ENCODE measurements around the gene SLIT2. TPM values are rescaled to one million over a fixed set of nuclear protein-coding genes. Genes with fewer than 3 reads are reported as not detected.

Gene SLIT2, protein sequence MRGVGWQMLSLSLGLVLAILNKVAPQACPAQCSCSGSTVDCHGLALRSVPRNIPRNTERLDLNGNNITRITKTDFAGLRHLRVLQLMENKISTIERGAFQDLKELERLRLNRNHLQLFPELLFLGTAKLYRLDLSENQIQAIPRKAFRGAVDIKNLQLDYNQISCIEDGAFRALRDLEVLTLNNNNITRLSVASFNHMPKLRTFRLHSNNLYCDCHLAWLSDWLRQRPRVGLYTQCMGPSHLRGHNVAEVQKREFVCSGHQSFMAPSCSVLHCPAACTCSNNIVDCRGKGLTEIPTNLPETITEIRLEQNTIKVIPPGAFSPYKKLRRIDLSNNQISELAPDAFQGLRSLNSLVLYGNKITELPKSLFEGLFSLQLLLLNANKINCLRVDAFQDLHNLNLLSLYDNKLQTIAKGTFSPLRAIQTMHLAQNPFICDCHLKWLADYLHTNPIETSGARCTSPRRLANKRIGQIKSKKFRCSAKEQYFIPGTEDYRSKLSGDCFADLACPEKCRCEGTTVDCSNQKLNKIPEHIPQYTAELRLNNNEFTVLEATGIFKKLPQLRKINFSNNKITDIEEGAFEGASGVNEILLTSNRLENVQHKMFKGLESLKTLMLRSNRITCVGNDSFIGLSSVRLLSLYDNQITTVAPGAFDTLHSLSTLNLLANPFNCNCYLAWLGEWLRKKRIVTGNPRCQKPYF (N-terminal part only)
- total RNA-seq = 0.07 and 0.13 TPM in 2 replicates

DNA sequence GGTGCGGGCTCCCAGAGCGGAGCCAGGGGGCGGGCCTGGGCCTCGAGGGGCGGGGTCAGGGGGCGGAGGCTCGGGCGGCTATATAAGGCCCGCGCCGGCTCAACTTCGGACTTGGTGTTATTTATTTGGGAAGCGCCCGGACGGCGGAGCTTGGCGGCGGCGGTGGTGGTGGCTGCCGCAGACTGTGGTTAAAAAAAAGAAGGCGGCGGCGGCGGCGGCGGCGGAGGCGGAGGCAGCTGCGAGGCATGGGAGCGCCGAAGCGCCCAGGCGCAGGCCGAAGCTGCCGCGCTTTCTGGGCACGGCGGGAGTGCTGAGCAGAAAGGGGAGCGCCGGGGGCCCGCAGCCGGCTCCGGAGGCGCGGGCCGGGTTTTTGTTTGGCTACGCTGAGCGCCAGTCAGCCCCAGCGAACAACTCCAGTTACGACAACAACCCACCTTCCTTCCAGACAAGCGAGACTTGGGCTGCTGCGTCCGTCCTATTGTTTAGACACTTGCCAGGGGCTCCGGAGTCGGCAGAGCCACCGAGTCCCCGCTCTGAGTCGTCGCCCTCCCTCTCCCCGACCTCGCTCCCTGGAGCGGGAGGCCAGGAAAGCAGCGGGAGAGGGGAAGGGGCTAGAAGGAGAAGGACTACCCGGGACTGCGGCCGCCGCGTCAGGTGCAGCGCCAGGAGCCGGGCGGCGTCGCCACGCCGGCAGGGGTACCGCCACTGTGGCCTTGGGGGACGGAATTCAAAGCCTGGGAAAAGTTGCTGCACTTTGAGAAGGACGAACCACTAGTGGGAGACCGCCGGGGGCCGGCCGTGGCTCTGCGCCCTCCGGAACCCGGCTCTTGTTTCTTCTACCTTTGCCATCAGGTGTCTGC, at the start of gene SLIT2:
SLIT2 (plus strand) TSS at position 110 of the 860 bp plus-strand sequence. CDS start 1,911 bp downstream, outside the sequence.
- peak within 1 kb of the TSS; percentile 55 for H3K27ac Mint-ChIP-seq
- DNase-seq (ENCODE audit: low spot score) = no peak
- H3K9me3 Mint-ChIP-seq = no peaks in the 10 kb centered on the region
- peak within 1 kb of the TSS; percentile 30 for H3K4me3 Mint-ChIP-seq
- no peaks in the 10 kb centered on the region for H3K36me3 Mint-ChIP-seq (ENCODE audit: low read depth)
- peaks cover 6% of the 10 kb centered on the region for H3K4me1 Mint-ChIP-seq (ENCODE audit: low read depth)
- H3K27me3 Mint-ChIP-seq (ENCODE audit: insufficient read depth) = peaks cover 44% of the 10 kb centered on the region
- intact Hi-C loops (cut with micrococcal nuclease) = loop anchor here (10.0 kb wide), 2 partner anchors 433 to 1567 kb away; no protein-coding TSS in a partner anchor

DNA sequence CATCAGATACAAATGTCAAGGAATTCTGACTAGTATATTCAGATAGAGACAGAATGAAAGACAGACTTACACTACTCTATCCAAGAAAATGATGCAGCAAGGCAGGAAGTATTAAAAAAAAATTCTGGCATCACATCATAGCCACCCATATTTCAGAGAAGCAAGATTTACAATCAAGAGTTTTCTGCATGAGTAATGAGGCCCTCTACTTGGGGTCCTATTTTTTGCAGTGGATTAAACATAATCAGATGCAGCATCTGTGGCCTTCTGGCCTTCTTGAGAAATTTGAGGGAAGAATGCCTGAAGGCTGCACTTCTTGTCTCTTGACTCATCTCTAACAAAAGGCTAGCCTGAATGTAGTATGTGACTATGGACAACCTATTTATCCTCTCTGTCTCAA, 48.2 kb upstream of the SLIT2 start:
- intact Hi-C loops (cut with micrococcal nuclease) = no loop called here
- Mint-ChIP-seq H3K27ac (no peak overlapping the region), H3K9me3 (no peaks in the 10 kb centered on the region), H3K36me3 (ENCODE audit: low read depth) (no peaks in the 10 kb centered on the region), H3K4me3 (no peak overlapping the region), H3K4me1 (ENCODE audit: low read depth) (no peaks in the 10 kb centered on the region), H3K27me3 (ENCODE audit: insufficient read depth) (no peaks in the 10 kb centered on the region)
- DNase-seq (ENCODE audit: low spot score) = no peak

DNA sequence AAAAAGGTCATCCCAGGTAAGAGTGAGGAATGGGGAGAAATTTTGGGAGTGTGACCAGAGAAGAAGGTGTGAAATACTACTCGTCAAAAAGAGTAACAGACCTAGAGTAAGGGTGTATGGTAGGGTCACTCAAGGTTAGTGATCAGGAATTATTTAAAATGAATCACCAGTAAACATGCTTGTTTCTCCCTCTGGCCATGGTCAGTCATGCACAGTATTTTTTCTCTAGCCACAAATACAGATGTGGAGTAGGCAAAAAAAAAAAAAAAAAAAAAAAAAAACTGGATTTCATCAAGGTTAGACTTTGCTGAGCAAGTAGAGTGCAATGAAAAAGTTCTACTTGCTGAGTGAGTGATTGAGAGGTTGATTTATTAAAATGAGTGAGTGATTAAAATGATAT, 34.2 kb upstream of the SLIT2 start:
- DNase-seq (ENCODE audit: low spot score) = no peak
- intact Hi-C loops (cut with micrococcal nuclease) = no loop called here
- no peak overlapping the region for H3K27ac Mint-ChIP-seq
- no peaks in the 10 kb centered on the region for H3K9me3 Mint-ChIP-seq
- no peaks in the 10 kb centered on the region for H3K4me1 Mint-ChIP-seq (ENCODE audit: low read depth)
- H3K4me3 Mint-ChIP-seq = no peak overlapping the region
- no peaks in the 10 kb centered on the region for H3K36me3 Mint-ChIP-seq (ENCODE audit: low read depth)
- H3K27me3 Mint-ChIP-seq (ENCODE audit: insufficient read depth) = no peaks in the 10 kb centered on the region

DNA sequence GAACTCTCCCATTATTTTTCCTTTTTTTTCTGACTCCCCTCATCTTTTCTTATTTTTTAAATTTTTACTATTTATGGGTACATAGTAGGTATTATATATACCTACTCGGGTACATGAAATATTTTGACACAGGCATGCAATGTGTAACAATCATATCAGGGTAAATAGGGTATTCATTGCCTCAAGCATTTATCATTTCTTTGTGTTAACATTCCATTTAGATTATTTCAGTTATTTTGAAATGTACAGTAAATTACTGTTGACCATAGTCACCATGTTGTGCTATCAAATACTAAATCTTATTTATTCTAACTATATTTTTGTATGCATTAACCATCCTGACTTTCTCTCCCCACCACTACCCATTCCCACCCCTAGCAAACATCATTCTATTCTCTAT, 33.8 kb upstream of the SLIT2 start:
- intact Hi-C loops (cut with micrococcal nuclease) = no loop called here

DNA sequence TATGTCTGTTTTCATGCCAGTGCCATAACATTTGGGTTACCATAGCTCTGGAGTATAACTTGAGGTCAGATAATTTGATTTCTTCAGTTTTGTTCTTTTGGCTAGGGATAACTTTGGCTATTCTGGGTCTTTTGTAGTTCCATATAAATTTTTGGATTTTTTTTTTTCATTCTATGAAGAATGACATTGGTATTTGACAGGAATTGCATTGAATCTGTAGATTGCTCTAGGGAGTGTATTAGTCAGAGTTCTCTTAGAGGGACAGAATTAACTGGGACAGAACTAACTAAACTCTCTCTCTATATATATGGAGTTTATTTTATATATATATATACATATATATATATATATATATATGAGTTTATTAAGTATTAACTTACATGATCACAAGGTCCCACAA, 32.2 kb upstream of the SLIT2 start:
- H3K27me3 Mint-ChIP-seq (ENCODE audit: insufficient read depth) = no peaks in the 10 kb centered on the region
- H3K4me3 Mint-ChIP-seq = no peak overlapping the region
- no peaks in the 10 kb centered on the region for H3K36me3 Mint-ChIP-seq (ENCODE audit: low read depth)
- no peaks in the 10 kb centered on the region for H3K9me3 Mint-ChIP-seq
- H3K27ac Mint-ChIP-seq = no peak overlapping the region
- intact Hi-C loops (cut with micrococcal nuclease) = no loop called here
- no peaks in the 10 kb centered on the region for H3K4me1 Mint-ChIP-seq (ENCODE audit: low read depth)
- DNase-seq (ENCODE audit: low spot score) = no peak

More for the DNA sequence above, 33.8 kb upstream of the SLIT2 start:
- H3K27me3 Mint-ChIP-seq (ENCODE audit: insufficient read depth) = no peaks in the 10 kb centered on the region
- no peak overlapping the region for H3K4me3 Mint-ChIP-seq
- no peaks in the 10 kb centered on the region for H3K4me1 Mint-ChIP-seq (ENCODE audit: low read depth)
- no peaks in the 10 kb centered on the region for H3K9me3 Mint-ChIP-seq
- DNase-seq (ENCODE audit: low spot score) = no peak
- no peaks in the 10 kb centered on the region for H3K36me3 Mint-ChIP-seq (ENCODE audit: low read depth)
- H3K27ac Mint-ChIP-seq = no peak overlapping the region

DNA sequence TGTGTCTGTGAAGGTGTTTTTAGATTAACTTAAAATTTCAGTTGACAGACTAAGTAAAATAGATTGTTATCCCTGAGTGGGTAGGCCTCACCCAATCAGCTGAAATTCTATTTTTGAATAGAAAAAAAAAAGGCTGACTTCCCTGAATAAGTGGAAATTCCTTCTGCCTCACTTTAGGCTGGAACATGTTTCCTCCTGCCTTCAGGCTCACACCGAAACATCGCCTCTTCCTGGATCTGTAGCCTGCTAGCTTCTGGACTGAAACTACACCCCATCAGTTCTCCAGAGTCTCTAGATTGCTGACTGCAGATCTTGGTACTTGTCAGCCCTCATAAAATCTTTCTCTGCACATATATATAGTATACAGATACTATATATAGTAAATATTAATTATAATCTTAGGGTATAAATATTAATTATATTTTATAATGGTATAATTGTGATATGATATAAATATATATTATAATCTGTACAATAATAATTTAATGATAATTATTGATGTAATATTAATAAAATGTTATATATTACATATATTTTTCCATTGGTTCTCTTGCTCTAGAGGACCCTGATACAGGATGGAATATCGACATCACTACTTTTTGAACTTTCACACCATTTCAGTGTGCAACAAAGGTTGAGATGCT, 13.7 kb upstream of the SLIT2 start:
- H3K4me1 Mint-ChIP-seq (ENCODE audit: low read depth) = no peaks in the 10 kb centered on the region
- intact Hi-C loops (cut with micrococcal nuclease) = no loop called here
- no peaks in the 10 kb centered on the region for H3K9me3 Mint-ChIP-seq
- H3K4me3 Mint-ChIP-seq = no peak overlapping the region
- no peaks in the 10 kb centered on the region for H3K27me3 Mint-ChIP-seq (ENCODE audit: insufficient read depth)
- H3K36me3 Mint-ChIP-seq (ENCODE audit: low read depth) = no peaks in the 10 kb centered on the region
- no peak overlapping the region for H3K27ac Mint-ChIP-seq
- no peak for DNase-seq (ENCODE audit: low spot score)

DNA sequence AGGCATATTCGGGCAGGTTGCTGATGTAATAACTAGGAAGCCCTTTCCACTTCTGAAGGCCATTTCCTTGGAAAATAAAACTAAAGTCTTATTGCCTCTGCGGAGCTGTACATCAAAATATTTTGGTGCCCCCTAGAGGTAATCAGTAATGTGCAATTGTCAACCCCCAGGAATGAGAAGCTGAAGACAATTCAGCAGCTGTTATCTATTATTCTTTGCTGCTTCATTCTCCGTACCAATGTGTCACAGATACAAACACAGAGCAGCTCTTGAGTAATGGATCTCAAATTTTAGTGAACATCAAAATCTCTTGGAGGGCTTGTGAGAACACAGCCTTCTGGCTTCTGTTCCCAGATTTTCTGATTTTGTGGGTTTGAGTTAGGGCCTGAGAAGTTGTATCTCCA, 3.5 kb upstream of the SLIT2 start:
- DNase-seq (ENCODE audit: low spot score) = no peak
- intact Hi-C loops (cut with micrococcal nuclease) = no loop called here
- Mint-ChIP-seq H3K9me3 (no peaks in the 10 kb centered on the region), H3K27me3 (ENCODE audit: insufficient read depth) (peaks cover 17% of the 10 kb centered on the region), H3K27ac (no peak overlapping the region), H3K4me3 (no peak overlapping the region), H3K4me1 (ENCODE audit: low read depth) (peaks cover 6% of the 10 kb centered on the region), H3K36me3 (ENCODE audit: low read depth) (no peaks in the 10 kb centered on the region)

DNA sequence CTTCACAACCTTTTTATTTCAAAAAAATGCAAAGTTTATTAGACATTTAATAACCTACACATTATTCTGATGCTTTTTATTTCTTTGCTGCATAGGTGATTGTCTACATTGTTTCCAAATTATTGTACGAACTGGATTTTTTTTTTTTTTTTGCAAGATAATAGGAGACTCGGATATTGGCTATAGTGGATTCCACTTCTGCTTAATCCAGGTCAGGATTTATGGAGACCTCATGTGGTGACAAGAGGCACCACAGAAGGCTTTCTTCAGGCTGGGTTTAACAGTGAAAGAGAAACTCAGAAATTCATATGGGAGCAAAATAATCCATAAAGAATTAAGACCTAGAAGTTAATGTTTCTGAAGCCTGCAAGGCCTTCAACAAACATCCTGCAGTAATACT, 2.4 kb upstream of the SLIT2 start:
- DNase-seq (ENCODE audit: low spot score) = no peak
- intact Hi-C loops (cut with micrococcal nuclease) = no loop called here
- H3K27ac Mint-ChIP-seq = no peak overlapping the region
- H3K4me1 Mint-ChIP-seq (ENCODE audit: low read depth) = peaks cover 6% of the 10 kb centered on the region
- no peaks in the 10 kb centered on the region for H3K36me3 Mint-ChIP-seq (ENCODE audit: low read depth)
- peaks cover 29% of the 10 kb centered on the region for H3K27me3 Mint-ChIP-seq (ENCODE audit: insufficient read depth)
- H3K9me3 Mint-ChIP-seq = no peaks in the 10 kb centered on the region
- no peak overlapping the region for H3K4me3 Mint-ChIP-seq

DNA sequence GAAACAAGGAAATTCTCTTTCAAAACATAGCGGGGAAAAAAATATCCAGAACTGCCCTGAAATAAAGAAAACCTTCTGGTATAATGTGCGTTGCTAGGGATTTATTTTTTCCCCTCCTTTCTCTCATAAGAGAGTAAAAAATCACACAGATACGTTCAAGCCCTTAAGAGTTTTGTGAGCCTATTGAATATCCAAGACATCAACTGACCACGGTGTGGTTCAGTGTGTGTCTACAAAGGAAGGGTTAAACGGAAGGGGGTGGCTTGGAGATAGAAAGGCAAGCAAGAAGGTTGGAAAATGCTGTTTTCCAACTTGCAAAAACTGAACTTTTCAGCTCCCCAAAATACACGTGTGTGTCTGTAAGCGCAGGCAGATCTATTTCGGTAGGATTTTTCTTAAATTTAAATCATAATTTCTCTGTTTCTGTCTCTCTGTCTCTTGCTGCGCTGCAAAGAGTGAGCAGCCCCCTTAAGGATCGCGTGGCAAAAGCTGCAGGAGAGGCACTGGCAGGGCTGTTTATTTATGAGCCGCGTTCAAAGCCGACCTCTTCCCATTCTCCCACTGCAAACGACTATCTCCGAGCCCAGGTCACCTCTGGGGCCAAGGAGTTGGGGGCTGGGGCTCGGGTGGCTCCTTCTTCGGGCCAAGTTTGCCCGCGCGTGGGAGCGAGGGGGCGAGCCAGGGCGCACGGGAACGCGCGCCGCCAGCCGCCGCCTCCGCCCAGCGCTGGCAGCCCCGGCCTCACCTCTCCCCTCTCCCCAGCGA, 492 bp upstream of the SLIT2 start:
- Mint-ChIP-seq H3K36me3 (ENCODE audit: low read depth) (no peaks in the 10 kb centered on the region), H3K4me1 (ENCODE audit: low read depth) (peaks cover 6% of the 10 kb centered on the region), H3K9me3 (no peaks in the 10 kb centered on the region), H3K27ac (peak overlapping the region; percentile 55), H3K27me3 (ENCODE audit: insufficient read depth) (peaks cover 44% of the 10 kb centered on the region), H3K4me3 (peak overlapping the region; percentile 30)
- DNase-seq (ENCODE audit: low spot score) = no peak
- intact Hi-C loops (cut with micrococcal nuclease) = loop anchor here (10.0 kb wide), 2 partner anchors 434 to 1566 kb away; no protein-coding TSS in a partner anchor

DNA sequence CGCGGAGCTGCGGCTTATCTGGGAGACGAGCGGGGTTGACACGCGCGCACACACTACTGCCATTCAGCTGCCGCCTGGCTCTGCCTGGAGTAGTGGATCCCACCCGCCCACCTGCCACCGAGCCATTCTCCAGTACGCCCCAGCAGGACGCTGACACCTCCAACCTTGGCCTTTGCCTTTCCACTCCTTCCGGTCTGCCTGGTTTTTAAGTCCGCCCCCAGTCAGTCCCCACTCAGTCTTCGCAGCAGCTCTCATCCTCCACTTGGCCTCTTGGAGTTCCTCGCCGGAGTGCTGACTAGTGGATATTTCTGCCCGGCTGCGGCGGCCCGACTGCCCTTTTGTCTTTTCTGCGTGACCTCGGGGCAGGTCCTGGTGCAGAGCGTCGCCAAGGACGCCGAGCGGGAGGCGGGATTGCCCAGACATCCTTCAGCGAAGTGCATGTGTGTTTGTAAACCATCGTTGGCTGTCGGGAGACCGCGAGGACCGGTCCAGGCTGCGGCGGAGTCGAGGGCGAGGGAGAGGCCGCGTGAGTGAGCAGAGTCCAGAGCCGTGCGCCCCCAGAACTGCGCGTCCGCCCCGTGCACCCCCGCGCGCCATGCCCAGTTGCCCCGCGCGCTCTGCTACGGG, 1.1 kb downstream of the SLIT2 start:
- Mint-ChIP-seq H3K4me3 (no peak overlapping the region), H3K27ac (peak overlapping the region; percentile 8)
- no peak for DNase-seq (ENCODE audit: low spot score)

DNA sequence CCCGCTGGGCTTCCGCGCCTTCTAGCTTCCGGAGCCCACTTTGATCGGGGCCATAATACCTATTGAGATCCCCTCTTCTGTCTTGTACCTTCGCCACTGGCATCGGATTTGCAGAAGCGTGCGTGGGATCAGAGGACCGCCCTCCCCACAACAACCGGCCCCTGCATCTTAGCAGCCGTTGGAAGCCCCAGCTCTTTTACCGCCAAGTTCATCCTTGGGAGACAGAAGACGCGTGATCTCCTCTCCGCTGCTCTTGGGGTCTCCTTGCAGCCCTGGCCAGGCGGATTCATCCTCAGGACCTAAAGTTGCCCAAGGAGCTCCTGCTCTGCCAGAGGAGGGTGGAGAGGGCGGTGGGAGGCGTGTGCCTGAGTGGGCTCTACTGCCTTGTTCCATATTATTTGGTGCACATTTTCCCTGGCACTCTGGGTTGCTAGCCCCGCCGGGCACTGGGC, 1.6 kb downstream of the SLIT2 start:
- H3K36me3 Mint-ChIP-seq (ENCODE audit: low read depth) = no peaks in the 10 kb centered on the region

More for the DNA sequence above, 1.1 kb downstream of the SLIT2 start:
- no peaks in the 10 kb centered on the region for H3K9me3 Mint-ChIP-seq
- H3K4me1 Mint-ChIP-seq (ENCODE audit: low read depth) = peaks cover 6% of the 10 kb centered on the region
- peaks cover 44% of the 10 kb centered on the region for H3K27me3 Mint-ChIP-seq (ENCODE audit: insufficient read depth)
- no peaks in the 10 kb centered on the region for H3K36me3 Mint-ChIP-seq (ENCODE audit: low read depth)
- intact Hi-C loops (cut with micrococcal nuclease) = loop anchor here (10.0 kb wide), 2 partner anchors 432 to 1568 kb away; no protein-coding TSS in a partner anchor

More for the DNA sequence above, 1.6 kb downstream of the SLIT2 start:
- intact Hi-C loops (cut with micrococcal nuclease) = loop anchor here (10.0 kb wide), 2 partner anchors 431 to 1569 kb away; no protein-coding TSS in a partner anchor
- no peak overlapping the region for H3K27ac Mint-ChIP-seq
- no peak for DNase-seq (ENCODE audit: low spot score)
- H3K9me3 Mint-ChIP-seq = no peaks in the 10 kb centered on the region
- H3K27me3 Mint-ChIP-seq (ENCODE audit: insufficient read depth) = peaks cover 44% of the 10 kb centered on the region
- H3K4me1 Mint-ChIP-seq (ENCODE audit: low read depth) = peaks cover 6% of the 10 kb centered on the region
- H3K4me3 Mint-ChIP-seq = no peak overlapping the region

Measured in activated T-helper 1 cell treated with anti-CD3 and anti-CD28 coated beads, Interleukin-12 subunit alpha, Interleukin-12 subunit beta, Interleukin-2, Interleukin-4 antibody, amounts not matched to agents 30 ng/mL and 10 ng/mL and 1 ng/mL, durations not matched to agents 14 hours and 24 hours and 36 hours (primary cell).